ENCODE data around the gene EPHB1. TPM values are rescaled to one million over a fixed set of nuclear protein-coding genes. Genes with fewer than 3 reads are reported as not detected.

EPHB1 gene
- polyA plus RNA-seq, 1 of the 3 experiments (the other 2 are of a cell fraction) = 1.2 TPM

DNA sequence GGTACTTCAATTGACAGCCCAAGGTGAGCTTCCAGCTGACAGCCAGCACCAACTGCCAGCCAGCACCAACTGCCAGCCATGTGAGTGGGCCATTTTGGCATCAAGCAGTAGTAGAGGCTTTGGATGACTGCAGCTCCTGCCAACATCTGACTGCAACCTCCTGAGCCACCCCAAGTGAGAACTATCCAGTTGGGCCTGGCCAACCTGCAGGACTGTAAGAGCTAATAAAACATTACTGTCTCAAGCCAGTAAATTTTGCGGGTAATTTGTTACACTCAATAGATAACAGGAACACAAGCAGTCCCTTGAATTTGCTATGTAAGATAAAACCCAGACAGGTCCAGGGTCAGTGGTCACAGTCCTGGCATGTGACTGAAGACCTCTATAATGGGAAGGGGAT is 29.7 kb downstream of the EPHB1 start:
- Histone ChIP-seq H3K79me2 (ENCODE audit: insufficient read depth) (no peaks in the 10 kb centered on the region), H3K4me1 (ENCODE audit: control insufficient read depth in 1 of 2, insufficient read depth in 2 of 2, low read depth in 1 of 2, low read length in 1 of 2) (no peaks in the 10 kb centered on the region), H3K9ac (no peak overlapping the region), H3K4me2 (no peak overlapping the region), H3K9me3 (no peaks in the 10 kb centered on the region), H3K27me3 (ENCODE audit: insufficient read depth) (no peaks in the 10 kb centered on the region), H3K36me3 (replicated peaks in 1 of 2; ENCODE audit: control insufficient read depth in 1 of 2, insufficient read depth in 2 of 2, low read length in 1 of 2) (no peaks in the 10 kb centered on the region), H3K4me3 (ENCODE audit: low read depth in 2 of 2, low read length in 1 of 2) (no peak overlapping the region), H3K9me2 (no peaks in the 10 kb centered on the region), H4K20me1 (ENCODE audit: insufficient read depth) (no peaks in the 10 kb centered on the region), H3K27ac (ENCODE audit: low read depth in 2 of 2, low read length in 1 of 2) (no peak overlapping the region), H2AFZ (ENCODE audit: low read depth) (no peak overlapping the region), H3F3A (replicated peaks; ENCODE audit: insufficient read depth) (no peaks in the 10 kb centered on the region)
- no peak for DNase-seq
- TF ChIP-seq, protein P1, sequence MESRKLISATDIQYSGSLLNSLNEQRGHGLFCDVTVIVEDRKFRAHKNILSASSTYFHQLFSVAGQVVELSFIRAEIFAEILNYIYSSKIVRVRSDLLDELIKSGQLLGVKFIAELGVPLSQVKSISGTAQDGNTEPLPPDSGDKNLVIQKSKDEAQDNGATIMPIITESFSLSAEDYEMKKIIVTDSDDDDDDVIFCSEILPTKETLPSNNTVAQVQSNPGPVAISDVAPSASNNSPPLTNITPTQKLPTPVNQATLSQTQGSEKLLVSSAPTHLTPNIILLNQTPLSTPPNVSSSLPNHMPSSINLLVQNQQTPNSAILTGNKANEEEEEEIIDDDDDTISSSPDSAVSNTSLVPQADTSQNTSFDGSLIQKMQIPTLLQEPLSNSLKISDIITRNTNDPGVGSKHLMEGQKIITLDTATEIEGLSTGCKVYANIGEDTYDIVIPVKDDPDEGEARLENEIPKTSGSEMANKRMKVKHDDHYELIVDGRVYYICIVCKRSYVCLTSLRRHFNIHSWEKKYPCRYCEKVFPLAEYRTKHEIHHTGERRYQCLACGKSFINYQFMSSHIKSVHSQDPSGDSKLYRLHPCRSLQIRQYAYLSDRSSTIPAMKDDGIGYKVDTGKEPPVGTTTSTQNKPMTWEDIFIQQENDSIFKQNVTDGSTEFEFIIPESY (IDR thresholded peaks at IDR 0.05; ENCODE audit: borderline replicate concordance, low read depth) = no peak
- TF ChIP-seq MXI1 (IDR thresholded peaks at IDR 0.05; ENCODE audit: low read depth, low read length) (no peak), RAD21 (IDR thresholded peaks at IDR 0.05; ENCODE audit: low read length) (no peak), RFX5 (IDR thresholded peaks at IDR 0.05; ENCODE audit: low read length) (no peak), MEF2A (IDR thresholded peaks at IDR 0.05; ENCODE audit: borderline replicate concordance, low read depth) (no peak), ELF1 (IDR thresholded peaks at IDR 0.05) (no peak), NFIC (IDR thresholded peaks at IDR 0.05; ENCODE audit: borderline replicate concordance) (no peak), EP300 (IDR thresholded peaks at IDR 0.05; ENCODE audit: borderline replicate concordance in 1 of 2, low read depth in 1 of 2, low read length in 1 of 2) (no peak), GABPA (IDR thresholded peaks at IDR 0.05; ENCODE audit: low read depth) (no peak), EZH2phosphoT487 (IDR thresholded peaks at IDR 0.05; ENCODE audit: borderline replicate concordance, low read depth) (no peak), CHD2 (IDR thresholded peaks at IDR 0.05; ENCODE audit: low read length, partially characterized antibody) (no peak), RCOR1 (IDR thresholded peaks at IDR 0.05; ENCODE audit: low read length) (no peak)
- TF ChIP-seq, protein P2, sequence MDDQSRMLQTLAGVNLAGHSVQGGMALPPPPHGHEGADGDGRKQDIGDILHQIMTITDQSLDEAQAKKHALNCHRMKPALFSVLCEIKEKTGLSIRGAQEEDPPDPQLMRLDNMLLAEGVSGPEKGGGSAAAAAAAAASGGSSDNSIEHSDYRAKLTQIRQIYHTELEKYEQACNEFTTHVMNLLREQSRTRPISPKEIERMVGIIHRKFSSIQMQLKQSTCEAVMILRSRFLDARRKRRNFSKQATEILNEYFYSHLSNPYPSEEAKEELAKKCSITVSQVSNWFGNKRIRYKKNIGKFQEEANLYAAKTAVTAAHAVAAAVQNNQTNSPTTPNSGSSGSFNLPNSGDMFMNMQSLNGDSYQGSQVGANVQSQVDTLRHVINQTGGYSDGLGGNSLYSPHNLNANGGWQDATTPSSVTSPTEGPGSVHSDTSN (IDR thresholded peaks at IDR 0.05) = no peak
- TF ChIP-seq, protein P3, sequence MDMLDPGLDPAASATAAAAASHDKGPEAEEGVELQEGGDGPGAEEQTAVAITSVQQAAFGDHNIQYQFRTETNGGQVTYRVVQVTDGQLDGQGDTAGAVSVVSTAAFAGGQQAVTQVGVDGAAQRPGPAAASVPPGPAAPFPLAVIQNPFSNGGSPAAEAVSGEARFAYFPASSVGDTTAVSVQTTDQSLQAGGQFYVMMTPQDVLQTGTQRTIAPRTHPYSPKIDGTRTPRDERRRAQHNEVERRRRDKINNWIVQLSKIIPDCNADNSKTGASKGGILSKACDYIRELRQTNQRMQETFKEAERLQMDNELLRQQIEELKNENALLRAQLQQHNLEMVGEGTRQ (IDR thresholded peaks at IDR 0.05; ENCODE audit: borderline replicate concordance, low read depth, low read length) = no peak
- WGBS (ENCODE audit: low lambda C conversion rate) = 100% methylated on average over 1 of the region's 1 CpG
- ChIA-PET CTCF (no interaction called here), POLR2A (no interaction called here)

DNA sequence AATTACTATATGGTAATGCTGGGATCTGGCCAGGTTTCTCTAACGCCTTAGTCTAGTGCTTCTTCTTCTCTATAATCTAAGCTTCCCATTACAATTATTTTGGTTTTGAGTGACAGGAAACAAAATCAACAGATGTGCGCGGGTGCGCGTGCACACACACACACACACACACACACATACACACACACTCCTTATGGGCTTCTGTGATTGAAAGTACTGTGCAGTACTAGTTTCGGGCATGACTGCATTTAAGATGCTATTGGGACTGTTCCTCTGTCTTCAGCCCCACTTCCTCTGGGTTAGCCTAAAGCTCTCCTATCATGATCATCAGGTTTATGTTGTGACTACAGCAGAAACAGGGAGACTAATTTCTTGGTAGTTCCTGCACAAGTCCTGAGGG is 32.2 kb downstream of the EPHB1 start:
- Histone ChIP-seq H3K79me2 (ENCODE audit: insufficient read depth) (no peaks in the 10 kb centered on the region), H3K9me2 (no peaks in the 10 kb centered on the region), H4K20me1 (ENCODE audit: insufficient read depth) (no peaks in the 10 kb centered on the region), H3K9me3 (no peaks in the 10 kb centered on the region), H3K4me2 (no peak overlapping the region), H3K4me3 (ENCODE audit: low read depth in 2 of 2, low read length in 1 of 2) (no peak overlapping the region), H3K27me3 (ENCODE audit: insufficient read depth) (no peaks in the 10 kb centered on the region), H3K36me3 (replicated peaks in 1 of 2; ENCODE audit: control insufficient read depth in 1 of 2, insufficient read depth in 2 of 2, low read length in 1 of 2) (no peaks in the 10 kb centered on the region), H3K4me1 (ENCODE audit: control insufficient read depth in 1 of 2, insufficient read depth in 2 of 2, low read depth in 1 of 2, low read length in 1 of 2) (no peaks in the 10 kb centered on the region), H2AFZ (ENCODE audit: low read depth) (no peak overlapping the region), H3F3A (replicated peaks; ENCODE audit: insufficient read depth) (no peaks in the 10 kb centered on the region), H3K9ac (no peak overlapping the region), H3K27ac (ENCODE audit: low read depth in 2 of 2, low read length in 1 of 2) (no peak overlapping the region)
- whole genome bisulfite sequencing (ENCODE audit: low lambda C conversion rate) = 87% methylated on average over 6 of the region's 6 CpGs
- ChIA-PET CTCF (no interaction called here), POLR2A (no interaction called here)
- DNase-seq = no peak
- TF ChIP-seq TAF1 (IDR thresholded peaks at IDR 0.05; ENCODE audit: borderline replicate concordance, low read depth, low read length) (no peak), FOXJ3 (CRISPR knock-in tag; IDR thresholded peaks at IDR 0.05) (no peak), RCOR1 (IDR thresholded peaks at IDR 0.05; ENCODE audit: low read length) (no peak), YY1 (IDR thresholded peaks at IDR 0.05; ENCODE audit: low read depth) (no peak), NRF1 (IDR thresholded peaks at IDR 0.05; ENCODE audit: low read depth, low read length) (no peak), RFX5 (IDR thresholded peaks at IDR 0.05; ENCODE audit: low read length) (no peak), POLR2AphosphoS5 (IDR thresholded peaks at IDR 0.05; ENCODE audit: low read depth, low read length) (no peak)
- TF ChIP-seq, protein P4, sequence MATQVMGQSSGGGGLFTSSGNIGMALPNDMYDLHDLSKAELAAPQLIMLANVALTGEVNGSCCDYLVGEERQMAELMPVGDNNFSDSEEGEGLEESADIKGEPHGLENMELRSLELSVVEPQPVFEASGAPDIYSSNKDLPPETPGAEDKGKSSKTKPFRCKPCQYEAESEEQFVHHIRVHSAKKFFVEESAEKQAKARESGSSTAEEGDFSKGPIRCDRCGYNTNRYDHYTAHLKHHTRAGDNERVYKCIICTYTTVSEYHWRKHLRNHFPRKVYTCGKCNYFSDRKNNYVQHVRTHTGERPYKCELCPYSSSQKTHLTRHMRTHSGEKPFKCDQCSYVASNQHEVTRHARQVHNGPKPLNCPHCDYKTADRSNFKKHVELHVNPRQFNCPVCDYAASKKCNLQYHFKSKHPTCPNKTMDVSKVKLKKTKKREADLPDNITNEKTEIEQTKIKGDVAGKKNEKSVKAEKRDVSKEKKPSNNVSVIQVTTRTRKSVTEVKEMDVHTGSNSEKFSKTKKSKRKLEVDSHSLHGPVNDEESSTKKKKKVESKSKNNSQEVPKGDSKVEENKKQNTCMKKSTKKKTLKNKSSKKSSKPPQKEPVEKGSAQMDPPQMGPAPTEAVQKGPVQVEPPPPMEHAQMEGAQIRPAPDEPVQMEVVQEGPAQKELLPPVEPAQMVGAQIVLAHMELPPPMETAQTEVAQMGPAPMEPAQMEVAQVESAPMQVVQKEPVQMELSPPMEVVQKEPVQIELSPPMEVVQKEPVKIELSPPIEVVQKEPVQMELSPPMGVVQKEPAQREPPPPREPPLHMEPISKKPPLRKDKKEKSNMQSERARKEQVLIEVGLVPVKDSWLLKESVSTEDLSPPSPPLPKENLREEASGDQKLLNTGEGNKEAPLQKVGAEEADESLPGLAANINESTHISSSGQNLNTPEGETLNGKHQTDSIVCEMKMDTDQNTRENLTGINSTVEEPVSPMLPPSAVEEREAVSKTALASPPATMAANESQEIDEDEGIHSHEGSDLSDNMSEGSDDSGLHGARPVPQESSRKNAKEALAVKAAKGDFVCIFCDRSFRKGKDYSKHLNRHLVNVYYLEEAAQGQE (IDR thresholded peaks at IDR 0.05; ENCODE audit: low read depth, low read length) = no peak
- TF ChIP-seq, protein P5, sequence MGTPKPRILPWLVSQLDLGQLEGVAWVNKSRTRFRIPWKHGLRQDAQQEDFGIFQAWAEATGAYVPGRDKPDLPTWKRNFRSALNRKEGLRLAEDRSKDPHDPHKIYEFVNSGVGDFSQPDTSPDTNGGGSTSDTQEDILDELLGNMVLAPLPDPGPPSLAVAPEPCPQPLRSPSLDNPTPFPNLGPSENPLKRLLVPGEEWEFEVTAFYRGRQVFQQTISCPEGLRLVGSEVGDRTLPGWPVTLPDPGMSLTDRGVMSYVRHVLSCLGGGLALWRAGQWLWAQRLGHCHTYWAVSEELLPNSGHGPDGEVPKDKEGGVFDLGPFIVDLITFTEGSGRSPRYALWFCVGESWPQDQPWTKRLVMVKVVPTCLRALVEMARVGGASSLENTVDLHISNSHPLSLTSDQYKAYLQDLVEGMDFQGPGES (IDR thresholded peaks at IDR 0.05; ENCODE audit: low read depth, low read length) = no peak
